Activated T-helper 1 cell treated with anti-CD3 and anti-CD28 coated beads, Interleukin-12 subunit alpha, Interleukin-12 subunit beta, Interleukin-2, Interleukin-4 antibody, amounts not matched to agents 30 ng/mL and 10 ng/mL and 1 ng/mL, durations not matched to agents 14 hours and 24 hours and 36 hours (primary cell): ENCODE data around the gene PSORS1C2. TPM values are rescaled to one million over a fixed set of nuclear protein-coding genes. Genes with fewer than 3 reads are reported as not detected.
A peak's percentile ranks its signal among the peaks of the same experiment; 100 is the strongest.

Experiments used
- DNase-seq: peaks from one replicate; pipeline ENCODE4 v3.0.0; 2021; ENCODE audit warnings: low spot score
- H3K27ac Mint-ChIP-seq: one replicate; pipeline ENCODE4 v1.8.0; 2021; ENCODE audit warnings: mild to moderate bottlenecking, mixed read lengths
- H3K27me3 Mint-ChIP-seq: one replicate; pipeline ENCODE4 v1.8.0; 2022; ENCODE audit warnings: mild to moderate bottlenecking, moderate library complexity, mixed read lengths; ENCODE audit not compliant: insufficient read depth
- H3K36me3 Mint-ChIP-seq: one replicate; pipeline ENCODE4 v1.8.0; 2021; ENCODE audit warnings: low read depth, mixed read lengths
- H3K4me1 Mint-ChIP-seq: one replicate; pipeline ENCODE4 v1.8.0; 2021; ENCODE audit warnings: low read depth, mixed read lengths
- H3K4me3 Mint-ChIP-seq: one replicate; pipeline ENCODE4 v1.8.0; 2021; ENCODE audit warnings: mild to moderate bottlenecking, moderate library complexity, mixed read lengths
- H3K9me3 Mint-ChIP-seq: one replicate; pipeline ENCODE4 v1.8.0; 2021; ENCODE audit warnings: mixed read lengths
- intact Hi-C: fragments of 100-400 bp; cut with micrococcal nuclease; formaldehyde crosslinking; loops from one replicate; pipeline ENCODE4 v1.15.1; 2024
- total RNA-seq: library from RNA; stranded (reverse); gene quantifications from 2 replicates; pipeline ENCODE4 v1.2.3, GENCODE V29; 2022

The PSORS1C2 gene
- total RNA-seq, 1 donor from 2014 or later, result not detected

GRCh38 chr6:31113861-31114540 lies 24.9 kb downstream of the PSORS1C2 start:
- H3K27me3 Mint-ChIP-seq, result peaks cover 12% of the 10 kb centered on the region
- no peak overlapping the region for H3K27ac Mint-ChIP-seq
- intact Hi-C loops, result no loop called here
- DNase-seq, result no peak
- H3K9me3 Mint-ChIP-seq, result no peaks in the 10 kb centered on the region
- H3K36me3 Mint-ChIP-seq, result no peaks in the 10 kb centered on the region
- no peaks in the 10 kb centered on the region for H3K4me1 Mint-ChIP-seq
- H3K4me3 Mint-ChIP-seq, result no peak overlapping the region

- Mint-ChIP-seq H3K4me1 (no peaks in the 10 kb centered on the region), H3K36me3 (no peaks in the 10 kb centered on the region), H3K27ac (no peak within 1 kb of the TSS)
Measured at GRCh38 chr6:31112478-31112877, 26.4 kb downstream of the PSORS1C2 start, which contains the start of gene C6orf15. TSS of gene C6orf15 (minus strand) at chr6:31112575. CDS start at chr6:31112555, 20 bp downstream.

GRCh38 chr6:31111712-31112111 lies 27.2 kb downstream of the PSORS1C2 start:
- DNase-seq, result no peak
- H3K36me3 Mint-ChIP-seq, result no peaks in the 10 kb centered on the region
- no peaks in the 10 kb centered on the region for H3K4me1 Mint-ChIP-seq
- H3K27me3 Mint-ChIP-seq, result peaks cover 16% of the 10 kb centered on the region
- intact Hi-C loops, result no loop called here
- H3K9me3 Mint-ChIP-seq, result no peaks in the 10 kb centered on the region
- no peak overlapping the region for H3K27ac Mint-ChIP-seq
- H3K4me3 Mint-ChIP-seq, result no peak overlapping the region

More at GRCh38 chr6:31112478-31112877, 26.4 kb downstream of the PSORS1C2 start, which contains the start of gene C6orf15:
- DNase-seq, result no peak
- intact Hi-C loops, result no loop called here
- Mint-ChIP-seq H3K9me3 (no peaks in the 10 kb centered on the region), H3K4me3 (no peak within 1 kb of the TSS), H3K27me3 (peaks cover 12% of the 10 kb centered on the region)

- no peak overlapping the region for H3K4me3 Mint-ChIP-seq
- intact Hi-C loops, result no loop called here
- H3K36me3 Mint-ChIP-seq, result no peaks in the 10 kb centered on the region
- no peaks in the 10 kb centered on the region for H3K4me1 Mint-ChIP-seq
- no peak overlapping the region for H3K27ac Mint-ChIP-seq
- DNase-seq, result no peak
- peaks cover 16% of the 10 kb centered on the region for H3K27me3 Mint-ChIP-seq
- H3K9me3 Mint-ChIP-seq, result no peaks in the 10 kb centered on the region
Measured at GRCh38 chr6:31110825-31111582, 27.9 kb downstream of the PSORS1C2 start.

- no peaks in the 10 kb centered on the region for H3K36me3 Mint-ChIP-seq
- H3K27me3 Mint-ChIP-seq, result peaks cover 14% of the 10 kb centered on the region
- H3K4me3 Mint-ChIP-seq, result no peak overlapping the region
- no peaks in the 10 kb centered on the region for H3K9me3 Mint-ChIP-seq
- DNase-seq, result no peak
- H3K4me1 Mint-ChIP-seq, result no peaks in the 10 kb centered on the region
- intact Hi-C loops, result no loop called here
- no peak overlapping the region for H3K27ac Mint-ChIP-seq
Measured at GRCh38 chr6:31107052-31107451, 31.8 kb downstream of the PSORS1C2 start.

GRCh38 chr6:31103136-31103535 lies 35.7 kb downstream of the PSORS1C2 start:
- no peak for DNase-seq
- no peak overlapping the region for H3K27ac Mint-ChIP-seq
- no peaks in the 10 kb centered on the region for H3K9me3 Mint-ChIP-seq
- no peaks in the 10 kb centered on the region for H3K4me1 Mint-ChIP-seq
- no peaks in the 10 kb centered on the region for H3K36me3 Mint-ChIP-seq
- H3K27me3 Mint-ChIP-seq, result peaks cover 18% of the 10 kb centered on the region
- H3K4me3 Mint-ChIP-seq, result no peak overlapping the region
- intact Hi-C loops, result no loop called here

GRCh38 chr6:31098449-31098938 lies 40.4 kb downstream of the PSORS1C2 start:
- Mint-ChIP-seq H3K36me3 (no peaks in the 10 kb centered on the region), H3K4me3 (no peak overlapping the region), H3K9me3 (no peaks in the 10 kb centered on the region), H3K27me3 (peaks cover 17% of the 10 kb centered on the region), H3K4me1 (peaks cover 26% of the 10 kb centered on the region), H3K27ac (no peak overlapping the region)
- DNase-seq, result no peak
- intact Hi-C loops, result no loop called here

GRCh38 chr6:31096656-31097055 lies 42.2 kb downstream of the PSORS1C2 start:
- Mint-ChIP-seq H3K27ac (no peak overlapping the region), H3K4me3 (no peak overlapping the region), H3K9me3 (no peaks in the 10 kb centered on the region), H3K4me1 (peaks cover 26% of the 10 kb centered on the region), H3K36me3 (no peaks in the 10 kb centered on the region), H3K27me3 (peaks cover 17% of the 10 kb centered on the region)
- intact Hi-C loops, result no loop called here
- DNase-seq, result no peak

GRCh38 chr6:31096215-31096614 lies 42.7 kb downstream of the PSORS1C2 start:
- H3K9me3 Mint-ChIP-seq, result no peaks in the 10 kb centered on the region
- peaks cover 26% of the 10 kb centered on the region for H3K4me1 Mint-ChIP-seq
- intact Hi-C loops, result no loop called here
- peaks cover 17% of the 10 kb centered on the region for H3K27me3 Mint-ChIP-seq
- no peak overlapping the region for H3K4me3 Mint-ChIP-seq
- H3K36me3 Mint-ChIP-seq, result no peaks in the 10 kb centered on the region
- DNase-seq, result no peak
- H3K27ac Mint-ChIP-seq, result no peak overlapping the region

- no peaks in the 10 kb centered on the region for H3K9me3 Mint-ChIP-seq
- H3K4me1 Mint-ChIP-seq, result peaks cover 26% of the 10 kb centered on the region
- peaks cover 12% of the 10 kb centered on the region for H3K27me3 Mint-ChIP-seq
- H3K36me3 Mint-ChIP-seq, result no peaks in the 10 kb centered on the region
- peak; percentile 4 for DNase-seq
- intact Hi-C loops, result no loop called here
- H3K4me3 Mint-ChIP-seq, result no peak overlapping the region
- no peak overlapping the region for H3K27ac Mint-ChIP-seq
Measured at GRCh38 chr6:31094389-31094881, 44.4 kb downstream of the PSORS1C2 start.

GRCh38 chr6:31092769-31093505 lies 45.9 kb downstream of the PSORS1C2 start:
- intact Hi-C loops, result no loop called here
- DNase-seq, result no peak
- Mint-ChIP-seq H3K9me3 (no peaks in the 10 kb centered on the region), H3K4me1 (peaks cover 26% of the 10 kb centered on the region), H3K27ac (no peak overlapping the region), H3K4me3 (no peak overlapping the region), H3K36me3 (no peaks in the 10 kb centered on the region), H3K27me3 (peaks cover 8% of the 10 kb centered on the region)

GRCh38 chr6:31092238-31092637 lies 46.6 kb downstream of the PSORS1C2 start:
- Mint-ChIP-seq H3K4me3 (no peak overlapping the region), H3K27me3 (peaks cover 7% of the 10 kb centered on the region), H3K4me1 (peaks cover 25% of the 10 kb centered on the region), H3K36me3 (no peaks in the 10 kb centered on the region), H3K27ac (no peak overlapping the region), H3K9me3 (no peaks in the 10 kb centered on the region)
- no peak for DNase-seq
- intact Hi-C loops, result no loop called here
